Stimulated activated CD8-positive, alpha-beta memory T cell treated with anti-CD3 and anti-CD28 coated beads, Interleukin-7, amount 100 ng/mL, for 4 hours (primary cell): ENCODE measurements around the gene SRGAP3.

ENCODE experiments used
- DNase-seq, 2 donors: peaks; one replicate each; pipeline ENCODE4 v3.0.0-alpha.2; 2020; ENCODE audit warnings: low read depth in 2 of 2

Gene SRGAP3

DNA sequence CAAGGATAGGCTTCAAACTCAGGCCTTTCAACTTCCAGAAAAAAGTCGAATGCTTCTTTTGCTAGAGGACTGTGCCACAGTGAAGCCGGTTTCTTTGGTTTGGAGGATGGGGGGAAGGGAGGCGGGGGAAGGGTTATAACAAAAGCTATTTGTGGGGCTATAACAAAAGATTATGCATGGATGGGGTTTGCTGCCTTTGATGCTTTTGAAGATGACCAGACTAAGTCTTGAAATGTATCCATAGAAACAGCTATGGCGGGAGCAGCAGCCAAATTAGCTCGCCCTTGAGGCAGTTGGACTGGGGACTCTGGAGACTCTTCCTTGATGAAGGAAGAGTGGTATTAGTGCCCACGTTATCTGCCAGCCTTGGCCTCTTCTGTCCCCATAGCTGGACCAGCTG lies 47.5 kb downstream of the SRGAP3 start:
- DNase-seq = no peak

DNA sequence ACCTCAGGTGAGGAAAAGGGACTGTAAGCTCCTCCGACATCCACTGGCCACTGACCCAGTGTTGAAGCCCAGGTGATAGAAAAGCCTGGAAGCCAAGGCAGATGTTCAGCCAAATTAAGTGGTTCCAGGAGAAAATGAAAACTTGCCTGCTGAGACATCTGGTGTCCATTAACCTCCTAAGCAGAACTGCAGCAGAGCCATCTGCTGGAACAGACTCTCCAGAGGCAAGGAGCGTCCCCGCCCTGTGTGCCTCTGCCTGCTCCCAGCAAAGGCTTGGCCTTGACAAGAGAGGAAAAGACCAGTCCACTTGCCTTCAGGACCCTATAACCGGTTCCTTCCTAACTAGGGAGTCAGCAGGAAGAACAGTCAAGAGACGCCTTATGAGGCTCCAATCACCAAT lies 48.2 kb downstream of the SRGAP3 start:
- no peak for DNase-seq

DNA sequence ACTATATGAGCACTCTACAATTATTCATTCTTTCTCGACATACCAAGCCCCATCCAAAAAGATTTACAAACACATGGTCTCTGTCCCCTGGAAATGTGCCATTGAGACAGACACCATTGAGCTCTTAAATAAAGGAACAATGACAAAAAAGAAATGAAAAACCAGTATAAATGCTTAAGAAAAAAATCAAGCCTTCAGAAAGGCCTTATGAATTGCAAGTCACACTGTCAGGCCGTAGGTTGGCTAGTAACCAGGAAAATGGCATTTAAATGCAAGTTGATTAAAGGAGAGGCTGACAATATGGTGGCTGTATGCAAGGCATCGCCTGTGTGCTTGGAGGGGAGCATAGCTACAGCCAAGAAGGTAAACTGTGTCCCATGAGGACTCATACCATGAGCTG lies 49.7 kb downstream of the SRGAP3 start:
- no peak for DNase-seq

DNA sequence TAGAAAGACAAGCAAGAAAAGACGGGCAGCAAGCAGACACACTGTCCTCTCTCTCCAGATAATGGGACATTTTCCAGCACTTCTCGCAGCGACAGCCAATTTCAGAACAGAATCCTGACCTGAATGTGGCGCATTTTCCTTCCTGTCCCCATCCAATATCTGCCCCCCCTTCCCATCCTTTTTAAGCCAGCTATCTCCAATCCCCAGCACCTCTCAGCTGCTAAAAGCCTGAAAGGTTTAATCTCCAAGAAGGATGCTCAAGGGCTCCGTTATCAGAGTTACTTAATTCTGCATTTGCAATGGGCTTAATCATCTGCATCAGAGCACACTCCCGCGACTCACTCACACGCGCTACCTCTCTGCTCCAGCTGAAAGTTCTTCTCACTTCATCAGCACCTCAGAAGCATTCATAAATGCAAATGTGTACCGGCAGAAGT lies 50.5 kb downstream of the SRGAP3 start:
- DNase-seq = no peak

DNA sequence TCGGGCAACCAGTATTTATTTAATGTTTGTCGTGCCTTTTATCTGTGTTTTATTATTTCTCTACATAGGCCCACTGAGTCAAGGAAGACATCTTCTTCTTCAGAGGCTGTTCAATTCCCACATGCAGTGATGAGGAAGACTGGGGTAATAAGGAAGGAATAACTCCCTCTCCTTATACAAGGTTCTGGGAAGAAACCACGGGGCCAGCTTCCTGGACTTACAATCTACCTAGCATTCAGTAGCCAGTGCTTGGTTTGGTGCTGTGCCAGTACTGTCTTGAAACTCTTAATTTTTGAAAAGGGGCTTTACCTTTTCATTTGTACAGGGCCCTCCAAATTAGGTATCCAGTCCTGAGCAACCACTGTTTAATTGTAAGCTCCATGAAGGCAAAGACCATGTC lies 51.2 kb downstream of the SRGAP3 start:
- no peak for DNase-seq

DNA sequence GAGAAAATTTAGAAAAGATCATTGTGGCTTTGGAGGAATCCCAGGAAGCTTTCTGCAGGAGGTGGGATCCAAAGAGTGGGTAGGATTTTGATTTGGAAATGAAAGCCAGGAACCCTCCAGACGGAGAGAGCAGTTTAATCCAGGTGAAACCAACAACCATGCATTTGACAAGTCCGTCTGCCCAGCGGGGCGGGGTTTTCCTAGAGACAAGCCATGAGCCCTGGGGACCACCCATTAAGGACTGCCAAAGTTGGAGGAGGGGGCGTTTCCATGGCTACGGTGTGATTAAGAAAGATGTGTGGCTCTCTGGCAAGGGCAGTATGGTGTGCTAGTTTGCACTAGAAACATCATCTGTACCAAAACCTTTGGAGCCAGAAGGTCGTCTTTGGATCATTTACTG lies 53.4 kb downstream of the SRGAP3 start:
- DNase-seq = no peak

DNA sequence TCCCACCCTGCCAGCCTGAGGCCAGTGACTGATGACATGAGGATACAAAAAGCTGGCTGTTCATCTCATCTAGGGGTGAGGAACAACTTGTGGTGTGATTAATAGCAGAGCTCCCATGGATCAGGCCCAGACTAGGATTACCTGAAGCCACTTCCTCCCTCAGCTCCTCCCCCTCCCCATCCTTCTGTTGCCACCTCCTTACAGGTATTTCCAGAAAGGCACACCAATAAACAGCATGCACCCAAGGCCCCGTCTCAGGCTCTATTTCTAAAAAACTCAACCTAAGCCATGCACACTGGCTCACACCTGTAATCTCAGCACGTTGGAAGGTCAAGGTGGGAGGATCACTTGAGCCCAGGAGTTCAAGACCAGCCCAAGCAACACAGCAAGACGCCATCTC lies 54.1 kb downstream of the SRGAP3 start:
- no peak for DNase-seq

DNA sequence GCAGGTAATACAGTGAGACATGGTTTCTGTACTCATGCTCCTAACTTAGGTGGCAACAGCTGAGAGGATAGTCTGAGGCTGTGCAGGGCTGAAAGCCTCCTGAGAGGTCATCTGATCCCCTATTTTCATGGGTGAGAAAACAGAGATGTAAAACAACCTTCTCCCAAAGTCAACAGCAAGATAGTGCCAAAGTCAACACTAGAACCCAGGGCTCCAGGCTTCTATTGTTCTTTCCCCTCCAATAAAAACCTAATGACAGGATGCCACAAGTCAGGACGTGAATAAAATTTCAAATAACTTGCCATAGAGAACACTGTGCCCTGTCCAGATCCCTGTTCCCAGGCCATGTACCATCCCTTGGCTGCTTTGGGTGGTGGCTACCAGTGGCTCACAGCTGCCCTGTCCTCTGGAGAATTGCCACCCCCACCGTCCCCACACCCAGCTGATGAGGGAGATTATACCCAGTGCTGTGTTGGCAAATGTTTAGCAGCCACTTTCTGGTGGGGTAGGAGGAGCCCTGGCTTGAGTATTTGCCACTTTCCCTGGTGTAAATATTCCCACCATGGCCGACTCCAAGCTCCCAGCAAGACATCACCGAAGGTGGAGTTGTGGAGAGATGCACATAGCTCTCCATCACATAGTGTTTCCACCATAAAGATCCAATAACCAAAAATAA lies 54.8 kb downstream of the SRGAP3 start:
- DNase-seq = no peak

DNA sequence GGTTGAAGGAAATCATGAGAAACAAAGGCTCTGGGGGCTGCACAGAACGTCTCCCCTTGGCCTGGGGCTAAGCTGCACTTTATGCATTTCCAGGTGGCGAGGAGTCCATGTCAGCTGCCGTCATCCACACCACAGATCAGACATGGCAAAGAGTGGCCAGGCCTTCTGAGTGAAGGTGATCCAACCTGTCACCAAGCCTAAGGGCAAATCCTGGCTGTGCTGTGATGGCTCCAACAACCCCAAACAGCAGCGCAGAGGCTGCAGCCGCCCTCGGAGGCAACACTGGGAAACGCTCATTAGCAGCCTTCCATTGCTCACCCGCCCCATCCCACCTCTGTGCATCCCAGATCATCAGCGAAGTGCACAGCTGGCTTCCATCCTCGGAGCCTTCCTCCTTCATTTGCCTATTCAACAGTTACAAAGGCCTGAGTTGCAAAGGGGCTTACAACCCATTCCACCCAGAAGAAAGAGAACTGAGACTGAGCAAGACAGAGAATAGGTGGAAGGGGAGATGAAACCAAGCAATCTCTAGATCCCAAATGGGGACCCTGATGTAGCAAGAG lies 55.7 kb downstream of the SRGAP3 start:
- no peak for DNase-seq

DNA sequence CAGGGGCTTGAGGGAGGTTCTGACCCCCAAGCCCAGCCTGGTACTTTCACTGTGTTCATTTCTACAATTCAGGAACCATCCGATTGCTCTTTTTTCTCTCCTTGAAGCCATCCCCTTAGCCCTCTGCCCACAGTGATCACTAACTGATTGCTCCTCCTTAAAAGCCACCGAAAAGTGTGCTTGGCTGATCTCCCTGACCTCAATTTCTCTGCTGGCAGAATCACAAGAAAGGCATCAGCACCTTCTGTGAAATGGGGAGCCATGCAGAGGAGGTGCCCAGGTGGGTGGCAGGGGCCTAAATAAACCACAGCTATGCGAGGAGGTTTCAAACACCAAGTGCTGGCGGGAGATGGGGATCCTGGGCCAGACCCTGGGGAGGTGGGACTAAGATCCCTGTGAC lies 56.2 kb downstream of the SRGAP3 start:
- DNase-seq = no peak

DNA sequence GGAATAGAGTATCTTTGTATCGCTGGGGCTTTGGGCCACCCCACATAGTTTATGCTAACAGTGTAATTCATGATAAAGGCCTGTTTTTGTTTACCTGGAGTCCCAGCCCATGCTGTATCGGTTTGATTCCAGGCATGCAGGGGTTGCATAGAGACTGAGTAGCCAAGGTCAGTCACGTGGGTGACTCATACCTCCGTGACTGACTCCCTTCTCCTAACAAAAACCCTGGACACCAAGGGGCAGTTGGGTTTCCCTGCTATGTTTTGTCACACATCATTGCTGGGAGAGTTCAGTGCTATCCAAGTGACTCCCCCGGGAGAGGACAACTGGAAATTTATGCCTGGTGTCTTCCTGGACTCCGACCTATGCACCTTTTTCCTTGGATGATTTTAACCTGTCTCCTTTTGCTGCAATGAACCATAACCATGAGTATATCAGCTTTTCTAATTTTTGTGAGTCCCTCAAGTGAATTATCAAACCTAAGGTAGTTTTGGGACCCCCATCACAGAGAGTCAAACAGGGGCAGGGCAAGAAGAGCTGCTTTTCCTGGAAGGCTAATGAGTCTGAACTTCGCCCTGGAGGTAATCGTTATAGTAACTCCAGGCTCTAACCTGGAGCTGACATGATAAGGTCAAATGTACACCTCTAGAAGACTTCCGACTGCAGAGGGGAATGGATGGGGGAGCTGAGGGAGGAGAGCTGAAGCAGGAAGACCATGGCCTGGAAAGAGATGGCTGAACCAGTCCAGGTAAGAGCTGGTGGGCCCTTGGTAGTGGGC lies 57.0 kb downstream of the SRGAP3 start:
- no peak for DNase-seq

DNA sequence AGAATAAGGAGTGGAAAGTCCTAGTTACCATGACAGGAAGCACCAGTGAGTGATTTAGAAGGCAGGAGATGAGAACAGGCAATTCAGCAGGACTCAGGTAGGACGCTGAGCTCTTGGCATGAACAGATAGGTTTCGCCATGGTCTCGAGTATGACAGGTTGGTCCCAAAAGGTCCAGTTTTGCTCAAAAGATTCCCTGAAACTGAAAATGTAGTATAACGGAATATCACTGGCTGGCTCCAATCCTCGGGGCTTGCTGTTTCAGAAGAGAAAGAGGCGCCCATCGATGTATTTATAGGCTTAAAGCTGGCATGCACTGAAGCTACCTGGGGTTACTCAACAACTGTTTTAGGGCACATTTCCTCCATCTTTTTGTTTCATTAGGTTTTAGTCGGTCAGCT lies 59.2 kb downstream of the SRGAP3 start:
- no peak for DNase-seq

DNA sequence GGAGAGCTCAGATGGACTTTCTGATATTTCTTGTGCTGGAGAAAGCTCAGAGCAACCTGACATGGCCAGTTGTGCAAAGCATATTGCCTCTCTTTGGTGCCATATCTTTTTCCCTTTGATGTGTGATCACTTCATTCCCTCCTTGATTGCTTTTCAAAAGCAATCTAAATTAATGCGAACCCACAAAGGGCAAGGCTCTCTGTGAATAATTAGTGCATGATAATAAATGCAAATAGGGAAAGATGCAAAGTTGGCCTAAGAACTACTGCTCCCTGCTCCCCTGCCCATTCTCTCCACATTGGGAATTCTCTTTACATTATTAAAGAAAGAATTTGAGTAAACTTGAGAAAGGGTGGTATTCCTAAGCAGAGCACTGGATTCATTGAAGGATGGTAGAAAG lies 60.9 kb downstream of the SRGAP3 start:
- DNase-seq = no peak

DNA sequence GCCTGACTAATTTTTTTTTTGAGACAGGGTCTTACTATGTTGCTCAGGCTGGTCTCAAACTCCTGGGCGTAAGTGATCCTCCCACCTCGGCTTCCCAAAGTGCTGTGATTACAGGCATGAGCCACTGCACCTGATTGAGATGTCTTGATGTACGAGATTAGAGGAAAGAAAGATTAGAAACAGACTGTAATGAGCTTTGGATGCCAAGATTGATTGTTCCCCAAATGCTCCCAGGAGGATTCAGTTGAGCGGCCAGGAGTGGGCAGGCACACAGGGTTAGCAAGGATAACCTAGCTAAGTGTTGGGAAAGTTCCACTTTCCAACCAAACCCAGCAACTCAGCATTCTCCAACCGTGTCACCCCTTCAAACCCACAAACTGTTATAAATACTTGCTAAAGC lies 63.7 kb downstream of the SRGAP3 start:
- no peak for DNase-seq

DNA sequence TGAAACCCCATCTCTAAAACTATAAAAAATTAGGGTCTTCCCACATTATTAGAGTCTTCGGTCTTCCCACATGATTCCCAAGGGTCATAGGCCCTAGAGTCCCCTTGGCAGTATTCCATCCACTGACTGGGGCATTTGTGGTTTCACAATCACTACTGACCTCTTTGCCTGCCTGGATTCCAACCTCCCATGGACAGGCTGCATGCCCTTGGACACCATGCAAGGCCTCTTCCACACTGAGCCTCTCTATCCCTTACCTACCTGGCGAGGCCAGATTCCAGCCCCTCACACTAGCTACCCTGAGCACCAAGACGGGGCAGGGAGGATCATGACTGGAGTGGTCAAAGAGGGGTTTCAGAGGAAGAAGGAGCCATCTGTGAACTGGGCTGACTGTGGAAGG lies 64.4 kb downstream of the SRGAP3 start:
- no peak for DNase-seq

DNA sequence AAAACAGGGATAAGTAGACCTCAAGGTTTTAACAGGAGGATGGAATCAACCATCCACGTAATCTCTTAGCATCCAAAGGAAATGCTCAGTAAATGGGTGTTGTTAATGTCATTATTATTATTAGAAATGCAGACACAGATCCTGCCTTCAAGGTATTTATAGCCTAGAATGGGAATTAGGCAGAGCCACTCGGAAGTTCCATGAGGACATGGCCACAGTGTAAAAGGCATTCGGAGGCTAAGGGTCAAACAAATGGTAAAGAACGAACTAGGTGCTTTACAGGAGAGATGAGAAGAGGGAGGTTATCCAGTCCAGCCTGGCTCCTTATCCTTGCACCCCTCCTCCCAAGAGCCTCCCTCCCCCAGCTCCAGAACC lies 65.0 kb downstream of the SRGAP3 start:
- DNase-seq = no peak

DNA sequence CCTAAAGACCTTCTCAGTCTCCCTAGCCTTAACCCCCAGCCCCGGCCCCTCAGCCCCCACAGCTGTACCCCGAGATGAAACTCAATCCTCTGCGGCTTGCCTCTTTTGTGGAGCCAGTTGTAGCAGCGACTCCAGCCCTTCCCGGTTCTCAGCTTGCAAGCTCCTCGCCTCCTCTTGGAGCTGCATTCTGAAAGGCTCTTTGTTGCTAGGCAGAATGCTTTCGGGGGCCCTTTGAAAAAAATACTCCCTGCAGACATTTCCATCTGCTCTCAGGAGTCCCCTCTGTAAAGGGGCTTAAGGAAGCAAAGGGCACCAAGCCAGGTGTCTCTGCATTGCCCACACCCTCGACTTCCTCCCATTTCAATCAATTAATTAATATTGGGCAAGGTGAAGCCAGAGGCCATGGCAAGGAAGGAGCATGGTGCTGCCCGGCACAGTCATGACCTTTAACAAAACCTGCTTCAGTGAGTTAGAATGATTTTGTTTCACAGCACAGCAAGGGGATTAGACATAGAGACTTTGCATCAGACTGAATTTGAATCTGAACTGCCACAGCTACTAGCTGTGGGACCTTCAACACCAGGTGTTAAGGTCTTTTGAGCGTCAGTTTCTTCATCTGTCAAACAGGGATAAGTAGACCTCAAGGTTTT lies 65.5 kb downstream of the SRGAP3 start:
- DNase-seq = no peak

DNA sequence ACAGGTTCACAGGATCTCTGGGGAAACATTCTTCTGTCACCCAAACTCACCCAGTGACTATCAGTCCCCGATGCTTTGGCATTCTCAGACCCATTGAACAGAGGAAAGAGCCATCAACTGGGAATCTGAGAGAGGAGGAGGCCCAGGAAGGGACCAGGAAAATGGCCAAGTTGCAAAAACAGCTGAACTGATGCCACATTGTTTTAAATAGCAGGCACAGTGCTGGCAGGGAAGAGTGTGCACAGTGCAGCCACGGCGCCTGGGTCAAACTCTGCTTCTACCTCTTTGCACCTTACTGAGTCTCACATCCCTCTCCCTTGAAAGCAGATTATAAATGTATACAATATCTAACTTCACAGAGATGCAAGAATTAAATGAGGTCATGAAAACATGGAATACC lies 66.4 kb downstream of the SRGAP3 start:
- no peak for DNase-seq

DNA sequence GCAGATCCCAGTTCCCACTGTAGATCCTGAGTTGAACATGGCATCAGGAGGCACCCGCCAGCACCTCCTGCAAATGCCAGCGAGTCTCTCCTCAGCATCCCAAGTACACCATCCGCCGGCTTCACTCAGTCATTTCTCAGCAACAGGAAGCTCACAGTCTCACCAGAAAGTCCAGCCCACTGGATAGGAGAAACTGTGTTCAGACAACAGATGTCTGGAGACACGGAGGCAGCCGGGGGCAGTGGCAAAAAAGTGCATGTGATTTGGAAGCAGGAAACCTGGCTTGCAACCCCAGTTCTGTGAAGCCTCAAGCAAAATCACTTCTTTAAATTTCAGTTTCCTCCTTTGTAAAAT lies 68.7 kb downstream of the SRGAP3 start:
- no peak for DNase-seq

DNA sequence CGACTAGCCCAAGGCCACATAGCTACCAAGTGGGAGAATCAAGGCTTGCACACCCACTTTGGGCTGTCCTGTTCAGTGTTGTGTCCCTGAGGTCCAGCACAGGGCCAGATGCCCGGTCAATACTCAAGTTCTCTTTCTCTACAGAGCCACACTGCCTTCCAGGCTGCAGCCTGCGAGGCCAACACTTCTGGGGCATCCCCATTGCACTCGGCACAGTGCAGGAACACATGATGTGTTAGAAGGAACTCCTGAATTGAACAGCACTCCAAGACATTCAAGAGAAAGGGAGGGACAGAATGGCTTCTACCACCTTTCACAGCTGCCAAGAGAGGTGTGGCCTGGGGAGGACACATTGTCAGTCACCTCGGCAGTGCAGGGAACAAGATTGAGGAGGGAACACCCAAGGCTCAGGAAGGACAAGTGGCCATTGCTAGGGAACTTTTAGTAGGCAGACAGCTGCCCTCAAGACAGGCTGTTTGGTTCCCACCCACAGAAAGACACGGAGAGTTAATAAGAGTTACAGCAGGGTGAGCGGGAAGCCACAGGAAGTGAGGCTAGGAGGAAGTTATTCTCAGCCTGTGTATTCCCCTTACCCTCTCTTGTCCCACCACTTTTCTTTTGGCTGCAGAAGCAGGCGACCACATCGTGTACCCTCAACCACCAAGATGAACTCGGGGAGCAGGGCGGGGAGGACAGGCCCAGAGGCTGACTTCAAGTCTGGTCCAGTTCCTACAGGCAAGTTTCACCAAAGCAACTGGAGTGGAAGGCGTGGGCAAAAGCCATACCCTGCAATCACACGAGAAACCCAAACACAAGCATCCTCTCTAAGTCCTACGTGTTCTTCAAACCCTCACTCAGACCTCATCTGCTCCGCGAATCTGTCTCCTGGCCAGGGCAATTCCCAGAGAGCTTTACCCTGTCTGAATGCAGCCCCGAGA lies 69.4 kb downstream of the SRGAP3 start:
- no peak for DNase-seq

DNA sequence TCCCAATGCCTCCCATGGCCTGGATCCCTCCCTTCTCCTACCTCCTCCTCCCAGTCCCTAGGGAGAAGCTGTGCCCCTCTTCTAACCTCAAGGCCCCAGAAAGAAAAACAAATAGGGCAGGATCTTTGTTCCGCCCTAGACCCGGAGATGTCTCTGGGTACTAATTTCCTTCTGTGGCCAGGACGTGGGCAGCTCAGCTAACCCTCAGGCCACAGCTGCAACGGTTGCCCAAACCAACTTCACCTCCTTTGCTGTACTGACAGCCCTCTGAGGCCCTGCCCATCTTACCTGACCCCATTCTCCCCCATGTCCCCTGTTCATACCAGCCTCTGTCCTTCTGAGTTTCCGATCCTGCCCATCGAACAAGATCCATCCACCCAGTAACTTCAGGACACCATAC lies 70.7 kb downstream of the SRGAP3 start:
- DNase-seq = no peak

DNA sequence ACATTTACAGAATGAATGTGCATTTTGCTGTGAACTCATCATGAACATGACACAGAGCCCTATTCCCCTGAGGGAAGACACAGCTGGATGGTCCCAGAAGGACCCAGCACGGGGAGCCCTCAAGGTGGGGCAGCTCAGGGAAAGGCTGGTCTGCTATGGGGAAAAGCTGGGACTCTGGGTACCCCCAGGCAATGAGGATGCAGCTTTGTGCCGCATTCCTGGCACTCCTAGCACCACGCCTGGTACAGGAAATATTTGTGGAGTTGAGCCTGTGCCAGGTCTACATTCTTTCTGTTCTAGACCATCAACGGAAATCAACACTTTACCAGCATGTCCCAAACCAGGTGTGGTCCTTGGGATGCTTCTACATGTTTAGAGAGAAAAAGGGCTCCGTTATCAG lies 74.0 kb downstream of the SRGAP3 start:
- no peak for DNase-seq
